ENCODE data around the gene ARMH4. TPM values are rescaled to one million over a fixed set of nuclear protein-coding genes. Genes with fewer than 3 reads are reported as not detected.

The ARMH4 gene
- total RNA-seq, 4 donors from 2014 or later = 0.41 to 2.8 (median 0.48) TPM; not detected in 1

DNA sequence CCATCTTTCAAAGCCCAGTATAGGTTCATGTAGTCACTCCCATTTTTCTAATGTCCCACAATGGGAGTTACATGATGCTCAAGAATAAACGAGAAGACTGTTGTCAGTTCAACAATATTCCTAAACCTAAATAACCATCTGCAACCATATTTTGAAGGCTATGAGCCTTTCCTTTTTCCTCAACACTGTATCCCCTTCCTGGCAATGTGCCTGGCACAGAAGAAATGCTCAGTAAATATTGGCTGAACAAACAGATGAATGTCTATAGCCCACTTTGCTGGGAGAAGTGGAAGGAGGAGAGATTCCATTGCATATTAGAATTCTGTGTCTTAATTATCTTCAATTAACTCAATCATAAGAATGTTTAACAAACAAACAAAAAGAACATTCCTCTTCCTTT is 6.1 kb downstream of the ARMH4 start:
- Histone ChIP-seq H3K27ac (no peak overlapping the region), H3K36me3 (no peaks in the 10 kb centered on the region), H3K4me3 (no peak overlapping the region), H3K9me3 (no peaks in the 10 kb centered on the region), H3K27me3 (peaks cover 25% of the 10 kb centered on the region), H3K4me1 (peaks cover 0 to 1% (median under 1%) of the 10 kb centered on the region in 4 donors)
- no peak for DNase-seq
- in situ Hi-C loops (cut with MboI; ENCODE audit: low pct_ligation_motif_present in 1 of 4, low pct_unique_long_range_greater_than_20kb in 1 of 4, low sequenced_read_pairs in 3 of 4) (no loop called here), intact Hi-C loops (cut with DNase I; ENCODE audit: low total_unique reads) (no loop called here)
- TF ChIP-seq POLR2AphosphoS5 (IDR thresholded peaks at IDR 0.05) (no peak), POLR2A (IDR thresholded peaks at IDR 0.05) (no peak)
- TF ChIP-seq, protein P1, sequence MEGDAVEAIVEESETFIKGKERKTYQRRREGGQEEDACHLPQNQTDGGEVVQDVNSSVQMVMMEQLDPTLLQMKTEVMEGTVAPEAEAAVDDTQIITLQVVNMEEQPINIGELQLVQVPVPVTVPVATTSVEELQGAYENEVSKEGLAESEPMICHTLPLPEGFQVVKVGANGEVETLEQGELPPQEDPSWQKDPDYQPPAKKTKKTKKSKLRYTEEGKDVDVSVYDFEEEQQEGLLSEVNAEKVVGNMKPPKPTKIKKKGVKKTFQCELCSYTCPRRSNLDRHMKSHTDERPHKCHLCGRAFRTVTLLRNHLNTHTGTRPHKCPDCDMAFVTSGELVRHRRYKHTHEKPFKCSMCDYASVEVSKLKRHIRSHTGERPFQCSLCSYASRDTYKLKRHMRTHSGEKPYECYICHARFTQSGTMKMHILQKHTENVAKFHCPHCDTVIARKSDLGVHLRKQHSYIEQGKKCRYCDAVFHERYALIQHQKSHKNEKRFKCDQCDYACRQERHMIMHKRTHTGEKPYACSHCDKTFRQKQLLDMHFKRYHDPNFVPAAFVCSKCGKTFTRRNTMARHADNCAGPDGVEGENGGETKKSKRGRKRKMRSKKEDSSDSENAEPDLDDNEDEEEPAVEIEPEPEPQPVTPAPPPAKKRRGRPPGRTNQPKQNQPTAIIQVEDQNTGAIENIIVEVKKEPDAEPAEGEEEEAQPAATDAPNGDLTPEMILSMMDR (IDR thresholded peaks at IDR 0.05) = no peak
- 39 to 50% methylated on average over 1 of the region's 1 CpG for WGBS, 2 donors (ENCODE audit: low coverage in 1 of 2)

DNA sequence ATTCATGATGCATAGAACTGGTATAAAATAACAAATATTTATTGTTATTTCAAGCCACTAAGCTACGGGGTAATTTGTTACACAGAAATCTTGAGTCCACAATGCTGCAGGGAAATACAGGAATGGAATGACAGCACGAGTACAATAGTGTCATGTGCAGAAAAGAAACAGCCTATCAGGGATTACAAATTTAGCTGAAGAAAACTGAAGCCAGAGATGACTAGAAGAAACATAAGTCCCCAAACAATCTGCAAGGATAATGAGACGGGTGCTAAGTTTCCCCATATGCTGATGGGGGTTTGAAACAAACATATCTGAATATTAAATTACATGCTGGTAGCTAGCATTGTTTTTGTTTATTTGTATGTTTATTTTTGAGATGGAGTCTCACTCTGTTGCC is 8.9 kb downstream of the ARMH4 start:
- intact Hi-C loops (cut with DNase I; ENCODE audit: low total_unique reads) (no loop called here), in situ Hi-C loops (cut with MboI; ENCODE audit: low pct_ligation_motif_present in 1 of 4, low pct_unique_long_range_greater_than_20kb in 1 of 4, low sequenced_read_pairs in 3 of 4) (no loop called here)
- no peaks in the 10 kb centered on the region for H3K9me3 ChIP-seq
- H3K27ac ChIP-seq = no peak overlapping the region
- no peak overlapping the region for H3K4me3 ChIP-seq
- WGBS, 2 donors (ENCODE audit: low coverage in 1 of 2) = 74 to 79% methylated on average over 3 of the region's 3 CpGs
- no peaks in the 10 kb centered on the region for H3K4me1 ChIP-seq
- no peak for TF ChIP-seq POLR2AphosphoS5 (IDR thresholded peaks at IDR 0.05)
- no peak for TF ChIP-seq POLR2A (IDR thresholded peaks at IDR 0.05)
- TF ChIP-seq EP300 (IDR thresholded peaks at IDR 0.05; ENCODE audit: low read depth) = no peak
- TF ChIP-seq, protein P1 (IDR thresholded peaks at IDR 0.05) = no peak
- H3K27me3 ChIP-seq = peaks cover 2% of the 10 kb centered on the region
- no peaks in the 10 kb centered on the region for H3K36me3 ChIP-seq
- no peak for DNase-seq

DNA sequence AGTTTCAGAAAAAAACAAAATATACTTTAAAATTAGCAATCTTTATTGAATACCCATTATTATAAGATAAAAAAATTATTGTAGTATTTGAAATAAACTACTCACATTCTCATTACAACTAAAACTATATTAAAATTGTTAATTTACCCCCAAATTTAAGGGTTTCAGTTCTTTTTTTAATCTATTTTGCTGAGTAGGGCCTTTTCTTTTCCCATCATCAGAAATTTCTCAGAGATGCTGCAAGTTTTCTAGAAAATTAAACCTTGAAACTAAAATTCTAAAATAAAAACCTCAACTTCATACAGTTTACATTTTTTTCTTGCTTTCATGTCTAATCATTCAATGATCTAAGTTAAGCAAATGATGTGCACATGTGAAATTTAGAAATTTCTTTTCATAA is 10.1 kb downstream of the ARMH4 start:
- no peak for TF ChIP-seq EP300 (IDR thresholded peaks at IDR 0.05; ENCODE audit: low read depth)
- TF ChIP-seq, protein P1 (IDR thresholded peaks at IDR 0.05) = no peak
- no peak for TF ChIP-seq POLR2AphosphoS5 (IDR thresholded peaks at IDR 0.05)
- no peak for TF ChIP-seq POLR2A (IDR thresholded peaks at IDR 0.05)
- Histone ChIP-seq H3K36me3 (no peaks in the 10 kb centered on the region), H3K4me3 (no peak overlapping the region), H3K4me1 (no peaks in the 10 kb centered on the region), H3K27me3 (no peaks in the 10 kb centered on the region), H3K27ac (no peak overlapping the region), H3K9me3 (no peaks in the 10 kb centered on the region)
- no peak for DNase-seq
- in situ Hi-C loops (cut with MboI; ENCODE audit: low pct_ligation_motif_present in 1 of 4, low pct_unique_long_range_greater_than_20kb in 1 of 4, low sequenced_read_pairs in 3 of 4) = no loop called here
- intact Hi-C loops (cut with DNase I; ENCODE audit: low total_unique reads) = no loop called here

DNA sequence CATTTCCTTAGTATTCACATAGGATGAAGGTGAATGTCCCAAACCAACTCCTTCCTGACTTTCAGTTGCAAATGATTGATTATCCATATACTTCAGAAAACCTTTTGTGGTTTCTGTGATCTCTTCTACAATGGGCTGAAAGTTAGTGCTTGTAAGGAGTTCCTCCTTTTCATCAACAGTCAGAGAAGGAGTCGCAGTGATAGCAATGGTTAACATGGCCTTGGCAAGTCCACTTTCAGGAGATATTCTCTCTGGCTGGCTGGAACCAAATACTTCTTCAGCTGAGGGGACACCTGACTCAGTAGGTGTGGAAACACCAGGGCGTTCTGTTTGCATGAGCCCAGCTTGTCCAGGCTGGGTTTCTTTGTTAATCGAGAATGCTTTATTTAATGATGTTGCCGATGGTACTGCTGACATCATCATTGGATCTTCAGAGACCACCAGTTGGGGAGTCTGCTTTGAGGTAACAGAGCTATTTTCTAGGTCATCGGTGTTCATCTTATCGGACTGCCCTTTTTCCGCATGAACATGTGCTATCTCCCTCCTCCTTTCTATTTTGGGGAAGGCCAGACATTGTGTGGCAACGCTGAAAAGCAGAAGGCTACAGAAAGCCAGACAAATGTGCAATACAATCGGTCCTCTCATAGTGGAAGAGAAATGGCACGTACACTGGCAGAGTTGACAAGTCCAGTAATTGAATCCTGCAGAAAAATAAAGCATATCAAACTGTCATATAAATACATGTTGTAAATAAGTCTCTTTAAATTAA is 13.1 kb downstream of the ARMH4 start:
- H3K36me3 ChIP-seq = no peaks in the 10 kb centered on the region
- H3K27ac ChIP-seq = no peak overlapping the region
- H3K4me1 ChIP-seq = no peaks in the 10 kb centered on the region
- no peaks in the 10 kb centered on the region for H3K27me3 ChIP-seq
- intact Hi-C loops (cut with DNase I; ENCODE audit: low total_unique reads) (no loop called here), in situ Hi-C loops (cut with MboI; ENCODE audit: low pct_ligation_motif_present in 1 of 4, low pct_unique_long_range_greater_than_20kb in 1 of 4, low sequenced_read_pairs in 3 of 4) (no loop called here)
- 78 to 83% methylated on average over 5 to 10 of the region's 10 CpGs for WGBS, 2 donors (ENCODE audit: low coverage in 1 of 2)
- H3K9me3 ChIP-seq = no peaks in the 10 kb centered on the region
- H3K4me3 ChIP-seq = no peak overlapping the region
- DNase-seq = no peak
- TF ChIP-seq, protein P1 (IDR thresholded peaks at IDR 0.05) = no peak
- TF ChIP-seq EP300 (IDR thresholded peaks at IDR 0.05; ENCODE audit: low read depth) (no peak), POLR2AphosphoS5 (IDR thresholded peaks at IDR 0.05) (no peak), POLR2A (IDR thresholded peaks at IDR 0.05) (no peak)

All from transverse colon (tissue), 4 donors.